HCT116 (cell line): ENCODE results near the gene PCDH10. TPM values are rescaled to one million over a fixed set of nuclear protein-coding genes. Genes with fewer than 3 reads are reported as not detected.

Source experiments
- ATAC-seq: fragments of 200-7000 bp; cut with Tn5 transposase; 2 replicates; pipeline ENCODE4 v1.9.1; 2020; ENCODE audit warnings: mild to moderate bottlenecking, moderate library complexity
- BruUV-seq: library from RNA; stranded (reverse); fragments of 400-500 nt; replicated peaks from 2 replicates; lab custom pipeline; 2021; lab: Mats Ljungman, UMichigan
- CTCF ChIA-PET: fragments of 300-600 bp; sonication (Branson Sonifier 250); formaldehyde crosslinking; loops from one replicate; lab custom pipeline; 2021; ENCODE audit warnings: antibody characterized with exemption; lab: Charles Lee
- POLR2A ChIA-PET: fragments of 300-600, 350-600 bp; sonication (Branson Sonifier 250); formaldehyde crosslinking; loops from one replicate; lab custom pipeline; 2021; ENCODE audit warnings: antibody characterized with exemption; lab: Charles Lee
- RAD21 ChIA-PET, 2 experiments: fragments of 300-600 bp; sonication (Branson Sonifier 250); formaldehyde crosslinking; loops; one replicate each; lab custom pipeline; 2023; ENCODE audit warnings: low total read pairs in 2 of 2; ENCODE audit not compliant: uncharacterized antibody in 2 of 2, unreplicated experiment in 2 of 2, low non-redundant PET in 1 of 2; lab: Charles Lee
- DNase-seq: peaks from one replicate; pipeline ENCODE4 v3.0.0-alpha.2; 2010; ENCODE audit warnings: low read depth, low spot score
- H2AFZ ChIP-seq: fragments of 200-600 bp; shearing (Covaris generic), sonication (generic); 2 replicates; pipeline ENCODE4 v1.6.1; 2017; ENCODE audit warnings: low read depth, mixed run types, mixed read lengths, antibody characterized with exemption, low read length; ENCODE audit not compliant: poor library complexity, severe bottlenecking
- H3K27ac ChIP-seq: 2 replicates; pipeline ENCODE4 v1.5.1; 2012; ENCODE audit warnings: low read depth, low read length
- H3K27me3 ChIP-seq: fragments of 200-600 bp; sonication (generic); 2 replicates; pipeline ENCODE4 v1.6.1; 2016; ENCODE audit warnings: mixed run types, low read length, mixed read lengths; ENCODE audit not compliant: insufficient read depth
- H3K36me3 ChIP-seq, 2 experiments: fragments of 200-500 bp in 1 of 2; fragments of 200-600 bp in 1 of 2; sonication (Bioruptor generic) in 1 of 2; sonication (generic) in 1 of 2; 2 replicates each; pipeline versions ENCODE4 v1.5.1 to v1.6.1; 2014 to 2016; ENCODE audit warnings: low read length in 2 of 2, inconsistent platforms in 1 of 2, mixed read lengths in 1 of 2, mixed run types in 1 of 2; ENCODE audit not compliant: insufficient read depth in 2 of 2, control insufficient read depth in 1 of 2
- H3K4me1 ChIP-seq, 2 experiments: fragments of 200-600 bp in 1 of 2; sonication (generic) in 1 of 2; 2 replicates each; pipeline versions ENCODE4 v1.5.1 to v1.6.1; 2012 to 2017; ENCODE audit warnings: low read length in 2 of 2, inconsistent platforms in 1 of 2, mild to moderate bottlenecking in 1 of 2, mixed read lengths in 1 of 2, mixed run types in 1 of 2, moderate library complexity in 1 of 2; ENCODE audit not compliant: insufficient read depth in 2 of 2, control insufficient read depth in 1 of 2
- H3K4me2 ChIP-seq: fragments of 200-600 bp; sonication (generic); 2 replicates; pipeline ENCODE4 v1.6.1; 2017; ENCODE audit warnings: mixed run types, low read length, mixed read lengths
- H3K4me3 ChIP-seq, 2 experiments: fragments of 200-600 bp in 1 of 2; sonication (generic) in 1 of 2; replicated peaks in 1 of 2; 2 replicates each; pipeline ENCODE4 v1.5.1; 2011 to 2016; ENCODE audit warnings: low read length in 2 of 2, control low read depth in 1 of 2, low read depth in 1 of 2, mild to moderate bottlenecking in 1 of 2, mixed read lengths in 1 of 2, mixed run types in 1 of 2
- H3K79me2 ChIP-seq: fragments of 200-600 bp; sonication (generic); 2 replicates; pipeline ENCODE4 v1.6.1; 2017; ENCODE audit warnings: mild to moderate bottlenecking, mixed run types, low read length, moderate library complexity, mixed read lengths; ENCODE audit not compliant: insufficient read depth
- H3K9ac ChIP-seq: fragments of 200-600 bp; sonication (generic); 2 replicates; pipeline ENCODE4 v1.6.1; 2016; ENCODE audit warnings: low read length, mixed read lengths
- H3K9me2 ChIP-seq: fragments of 200-600 bp; sonication (generic), shearing (Covaris generic); 2 replicates; pipeline ENCODE4 v1.6.1; 2017; ENCODE audit warnings: mixed run types, mild to moderate bottlenecking, moderate library complexity; ENCODE audit not compliant: insufficient read depth
- H3K9me3 ChIP-seq, 2 experiments: fragments of 200-500 bp in 1 of 2; fragments of 200-600 bp in 1 of 2; sonication (Bioruptor generic) in 1 of 2; sonication (generic) in 1 of 2; 2 replicates each; pipeline ENCODE4 v1.6.1; 2014 to 2017; ENCODE audit warnings: low read length in 2 of 2, mixed read lengths in 2 of 2, inconsistent platforms in 1 of 2, low read depth in 1 of 2, mild to moderate bottlenecking in 1 of 2, mixed run types in 1 of 2, moderate library complexity in 1 of 2; ENCODE audit not compliant: control insufficient read depth in 1 of 2, insufficient read depth in 1 of 2
- H4K20me1 ChIP-seq: fragments of 200-600 bp; sonication (generic), shearing (Covaris generic); 2 replicates; pipeline ENCODE4 v1.6.1; 2017; ENCODE audit warnings: mixed run types, mild to moderate bottlenecking, moderate library complexity; ENCODE audit not compliant: insufficient read depth
- EGR1 ChIP-seq: IDR thresholded peaks from 2 replicates; pipeline ENCODE4 v1.6.1; 2012; ENCODE audit warnings: low read depth
- EZH2 ChIP-seq: fragments of 200-600 bp; sonication (generic); IDR thresholded peaks from 2 replicates; pipeline ENCODE4 v1.6.1; 2017; ENCODE audit warnings: antibody characterized with exemption, mixed run types
- EZH2phosphoT487 ChIP-seq: fragments of 200-600 bp; IDR thresholded peaks from 2 replicates; pipeline ENCODE4 v1.6.1; 2018; ENCODE audit warnings: antibody characterized with exemption, borderline replicate concordance
- JUND ChIP-seq: IDR thresholded peaks from 2 replicates; pipeline ENCODE4 v1.6.1; 2012
- POLR2A ChIP-seq: IDR thresholded peaks from 2 replicates; pipeline ENCODE4 v1.7.0; 2011; ENCODE audit warnings: borderline replicate concordance; ENCODE audit not compliant: insufficient read depth, insufficient read length; ENCODE audit errors: extremely low read depth
- RAD21 ChIP-seq: IDR thresholded peaks from 2 replicates; pipeline ENCODE4 v1.6.1; 2012; ENCODE audit warnings: low read depth, mild to moderate bottlenecking
- SP1 ChIP-seq: IDR thresholded peaks from 2 replicates; pipeline ENCODE4 v1.6.1; 2012; ENCODE audit warnings: low read depth
- intact Hi-C: fragments of 100-400 bp; cut with micrococcal nuclease; formaldehyde crosslinking; loops from 2 replicates; pipeline ENCODE4 v1.10.0; 2022
- total RNA-seq: library from RNA; stranded (reverse); gene quantifications from one replicate; pipeline ENCODE4 v1.2.1, GENCODE V29; 2021; ENCODE audit not compliant: unreplicated experiment
- TF ChIP-seq, protein P1 (sequence below): IDR thresholded peaks from 2 replicates; pipeline ENCODE4 v1.6.1; 2012
- TF ChIP-seq, protein P2 (sequence below): IDR thresholded peaks from 2 replicates; pipeline ENCODE4 v1.6.1; 2012
- TF ChIP-seq, protein P3 (sequence below): IDR thresholded peaks from 2 replicates; pipeline ENCODE4 v1.6.1; 2012; ENCODE audit warnings: low read depth

The PCDH10 gene
- total RNA-seq, 1 experiment from 2014 or later: not detected

DNA sequence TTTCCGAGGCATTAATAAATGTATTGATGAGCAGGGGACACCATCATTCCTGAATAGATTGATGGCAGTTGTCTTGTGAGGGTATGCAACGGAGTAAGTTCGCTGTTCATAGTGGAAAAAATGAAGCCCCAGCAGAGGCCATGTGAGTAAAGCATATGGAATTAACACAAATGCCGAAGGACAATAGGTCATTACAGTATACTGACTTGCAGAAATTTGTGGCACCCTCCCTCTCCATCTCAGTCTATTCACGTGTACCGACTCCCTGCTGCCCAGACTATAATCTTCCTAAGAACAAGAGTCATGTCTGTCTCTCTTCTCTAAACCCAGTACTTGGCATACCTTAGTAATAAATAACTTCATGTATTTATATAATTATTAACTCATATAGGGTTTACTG lies 47.1 kb upstream of the PCDH10 start:
- CTCF ChIA-PET: no interaction called here
- TF ChIP-seq, protein P1, sequence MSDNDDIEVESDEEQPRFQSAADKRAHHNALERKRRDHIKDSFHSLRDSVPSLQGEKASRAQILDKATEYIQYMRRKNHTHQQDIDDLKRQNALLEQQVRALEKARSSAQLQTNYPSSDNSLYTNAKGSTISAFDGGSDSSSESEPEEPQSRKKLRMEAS: no peak
- TF ChIP-seq, protein P2, sequence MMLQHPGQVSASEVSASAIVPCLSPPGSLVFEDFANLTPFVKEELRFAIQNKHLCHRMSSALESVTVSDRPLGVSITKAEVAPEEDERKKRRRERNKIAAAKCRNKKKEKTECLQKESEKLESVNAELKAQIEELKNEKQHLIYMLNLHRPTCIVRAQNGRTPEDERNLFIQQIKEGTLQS: no peak
- TF ChIP-seq, protein P3, sequence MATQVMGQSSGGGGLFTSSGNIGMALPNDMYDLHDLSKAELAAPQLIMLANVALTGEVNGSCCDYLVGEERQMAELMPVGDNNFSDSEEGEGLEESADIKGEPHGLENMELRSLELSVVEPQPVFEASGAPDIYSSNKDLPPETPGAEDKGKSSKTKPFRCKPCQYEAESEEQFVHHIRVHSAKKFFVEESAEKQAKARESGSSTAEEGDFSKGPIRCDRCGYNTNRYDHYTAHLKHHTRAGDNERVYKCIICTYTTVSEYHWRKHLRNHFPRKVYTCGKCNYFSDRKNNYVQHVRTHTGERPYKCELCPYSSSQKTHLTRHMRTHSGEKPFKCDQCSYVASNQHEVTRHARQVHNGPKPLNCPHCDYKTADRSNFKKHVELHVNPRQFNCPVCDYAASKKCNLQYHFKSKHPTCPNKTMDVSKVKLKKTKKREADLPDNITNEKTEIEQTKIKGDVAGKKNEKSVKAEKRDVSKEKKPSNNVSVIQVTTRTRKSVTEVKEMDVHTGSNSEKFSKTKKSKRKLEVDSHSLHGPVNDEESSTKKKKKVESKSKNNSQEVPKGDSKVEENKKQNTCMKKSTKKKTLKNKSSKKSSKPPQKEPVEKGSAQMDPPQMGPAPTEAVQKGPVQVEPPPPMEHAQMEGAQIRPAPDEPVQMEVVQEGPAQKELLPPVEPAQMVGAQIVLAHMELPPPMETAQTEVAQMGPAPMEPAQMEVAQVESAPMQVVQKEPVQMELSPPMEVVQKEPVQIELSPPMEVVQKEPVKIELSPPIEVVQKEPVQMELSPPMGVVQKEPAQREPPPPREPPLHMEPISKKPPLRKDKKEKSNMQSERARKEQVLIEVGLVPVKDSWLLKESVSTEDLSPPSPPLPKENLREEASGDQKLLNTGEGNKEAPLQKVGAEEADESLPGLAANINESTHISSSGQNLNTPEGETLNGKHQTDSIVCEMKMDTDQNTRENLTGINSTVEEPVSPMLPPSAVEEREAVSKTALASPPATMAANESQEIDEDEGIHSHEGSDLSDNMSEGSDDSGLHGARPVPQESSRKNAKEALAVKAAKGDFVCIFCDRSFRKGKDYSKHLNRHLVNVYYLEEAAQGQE: no peak
- no peak for TF ChIP-seq JUND
- no peak for TF ChIP-seq POLR2A
- no peak for TF ChIP-seq EGR1
- no peak for TF ChIP-seq EZH2
- no peak for TF ChIP-seq RAD21
- no peak for TF ChIP-seq EZH2phosphoT487
- TF ChIP-seq SP1: no peak
- POLR2A ChIA-PET: no interaction called here
- Histone ChIP-seq H3K9me3 (no peaks in the 10 kb centered on the region), H3K4me2 (no peak overlapping the region), H3K79me2 (no peaks in the 10 kb centered on the region), H3K4me1 (no peaks in the 10 kb centered on the region), H2AFZ (no peak overlapping the region), H3K9ac (no peak overlapping the region), H3K27me3 (no peaks in the 10 kb centered on the region), H4K20me1 (no peaks in the 10 kb centered on the region), H3K4me3 (no peak overlapping the region), H3K36me3 (no peaks in the 10 kb centered on the region), H3K27ac (no peak overlapping the region), H3K9me2 (no peaks in the 10 kb centered on the region; the same call in 1 of the 2 replicates)
- RAD21 ChIA-PET: no interaction called here
- intact Hi-C loops: no loop called here
- BruUV-seq: no TSS peak
- DNase-seq: no peak
- ATAC-seq: no peak
